Neutrophil (primary cell): ENCODE data around the gene NUDT1.
A peak's percentile ranks its signal among the peaks of the same experiment; 100 is the strongest.

Experiments used
- H3K27ac ChIP-seq: fragments of 200-600 bp; sonication (generic); 2 replicates; pipeline ENCODE4 v1.5.1; 2016; ENCODE audit warnings: mild to moderate bottlenecking, moderate library complexity
- H3K27me3 ChIP-seq: fragments of 200-600 bp; sonication (generic); 2 replicates; pipeline ENCODE4 v1.6.0; 2016; ENCODE audit warnings: mild to moderate bottlenecking
- H3K36me3 ChIP-seq: fragments of 200-600 bp; sonication (generic); 2 replicates; pipeline ENCODE4 v1.5.1; 2017
- H3K4me1 ChIP-seq, 2 experiments: fragments of 200-600 bp in 1 of 2; sonication (generic) in 1 of 2; 1 replicate in 1 of 2; 2 replicates in 1 of 2; pipeline versions ENCODE4 v1.5.1 to v1.6.1; 2013 to 2016; ENCODE audit warnings: low read depth in 1 of 2, low read length in 1 of 2, mild to moderate bottlenecking in 1 of 2, moderate library complexity in 1 of 2; ENCODE audit not compliant: control insufficient read depth in 1 of 2, insufficient read depth in 1 of 2
- H3K4me3 ChIP-seq, 2 experiments: fragments of 200-600 bp in 1 of 2; sonication (generic) in 1 of 2; 1 replicate in 1 of 2; 2 replicates in 1 of 2; pipeline ENCODE4 v1.5.1; 2013 to 2016; ENCODE audit warnings: low read depth in 1 of 2, low read length in 1 of 2, mild to moderate bottlenecking in 1 of 2, moderate library complexity in 1 of 2
- H3K9me3 ChIP-seq: fragments of 200-600 bp; sonication (generic); 2 replicates; pipeline ENCODE4 v1.5.1; 2016
- CTCF ChIP-seq: fragments of 200-600 bp; sonication (generic); IDR thresholded peaks from 2 replicates; pipeline ENCODE4 v1.5.1; 2016; ENCODE audit warnings: antibody characterized with exemption

NUDT1 gene

GRCh38 chr7:2241580-2242540 lies at the start of gene NUDT1, which contains the start of gene MRM2:
Gene NUDT1, plus strand, starts transcription at chr7:2242226. Its CDS starts 2,349 bp downstream, at chr7:2244575.
Gene MRM2, minus strand, starts transcription at chr7:2242205. Its CDS starts 36 bp downstream, at chr7:2242169.
- Histone ChIP-seq H3K27ac (peak within 1 kb of the TSS; percentile 63), H3K4me1 (peaks cover 24 to 25% of the 10 kb centered on the region in 2 experiments), H3K36me3 (peaks cover 22% of the 10 kb centered on the region), H3K4me3 (peak within 1 kb of the TSS; percentile 82 to 91), H3K27me3 (no peaks in the 10 kb centered on the region), H3K9me3 (no peaks in the 10 kb centered on the region)
- TF ChIP-seq CTCF = no peak

GRCh38 chr7:2192831-2193534 lies 49.0 kb upstream of the NUDT1 start:
- no peak overlapping the region for H3K4me3 ChIP-seq
- no peak for TF ChIP-seq CTCF
- H3K9me3 ChIP-seq = no peaks in the 10 kb centered on the region
- no peak overlapping the region for H3K27ac ChIP-seq
- no peaks in the 10 kb centered on the region for H3K27me3 ChIP-seq
- peaks cover 18% of the 10 kb centered on the region for H3K36me3 ChIP-seq
- H3K4me1 ChIP-seq = no peaks in the 10 kb centered on the region

GRCh38 chr7:2193575-2194305 lies 48.3 kb upstream of the NUDT1 start:
- Histone ChIP-seq H3K27ac (no peak overlapping the region), H3K36me3 (peaks cover 24% of the 10 kb centered on the region), H3K9me3 (no peaks in the 10 kb centered on the region), H3K4me1 (no peaks in the 10 kb centered on the region), H3K4me3 (no peak overlapping the region), H3K27me3 (no peaks in the 10 kb centered on the region)
- TF ChIP-seq CTCF = no peak

GRCh38 chr7:2195400-2196246 lies 46.4 kb upstream of the NUDT1 start:
- no peaks in the 10 kb centered on the region for H3K4me1 ChIP-seq
- H3K27ac ChIP-seq = no peak overlapping the region
- peaks cover 43% of the 10 kb centered on the region for H3K36me3 ChIP-seq
- H3K9me3 ChIP-seq = no peaks in the 10 kb centered on the region
- no peaks in the 10 kb centered on the region for H3K27me3 ChIP-seq
- TF ChIP-seq CTCF = no peak
- no peak overlapping the region for H3K4me3 ChIP-seq
